Tibial artery (tissue), 4 donors: ENCODE results near the gene SCYL3.
"Not testable (repeated sequence)": the region's sequence is repeated elsewhere in the genome, so short reads cannot be mapped to it uniquely, and the experiment has no call there.

Experiments used
- DNase-seq, 2 donors: peaks; one replicate each; pipeline ENCODE4 v3.0.0-alpha.2; 2019
- H3K27ac ChIP-seq, 2 donors: fragments of 200-600 bp; sonication (generic) in 1 of 2; 1 replicate in 1 of 2; 2 replicates in 1 of 2; pipeline ENCODE4 v1.5.1; 2018 to 2019; ENCODE audit warnings: mild to moderate bottlenecking in 1 of 2
- H3K27me3 ChIP-seq, 2 donors: fragments of 200-600 bp; sonication (generic) in 1 of 2; one replicate each; pipeline versions ENCODE4 v1.5.1 to v1.6.0; 2016 to 2019
- H3K36me3 ChIP-seq, 3 donors: fragments of 200-600 bp; sonication (generic) in 2 of 3; one replicate each; pipeline ENCODE4 v1.5.1; 2016 to 2019; ENCODE audit warnings: mild to moderate bottlenecking in 2 of 3
- H3K4me1 ChIP-seq, 4 donors: fragments of 200-600 bp; sonication (generic) in 2 of 4; 1 replicate in 3 of 4; 2 replicates in 1 of 4; pipeline ENCODE4 v1.5.1; 2016 to 2019
- H3K4me3 ChIP-seq, 2 donors: fragments of 200-600 bp; sonication (generic) in 1 of 2; 1 replicate in 1 of 2; 2 replicates in 1 of 2; pipeline ENCODE4 v1.5.1; 2018 to 2019; ENCODE audit warnings: mild to moderate bottlenecking in 2 of 2
- H3K9me3 ChIP-seq, 3 donors: fragments of 200-600 bp; sonication (generic) in 1 of 3; one replicate each; pipeline ENCODE4 v1.5.1; 2016 to 2019
- intact Hi-C: fragments of 100-400 bp; cut with DNase I; formaldehyde crosslinking; loops from one replicate; pipeline ENCODE4 v1.15.0; 2023; ENCODE audit warnings: low total_unique reads
- TF ChIP-seq, protein P1 (sequence below), 2 experiments: fragments of 200-600 bp in 1 of 2; fragments of 450-650 bp in 1 of 2; IDR thresholded peaks; one replicate each; pipeline ENCODE4 v1.5.1; 2017 to 2019; ENCODE audit warnings: antibody characterized with exemption in 2 of 2, mild to moderate bottlenecking in 1 of 2, moderate library complexity in 1 of 2

Gene SCYL3

DNA sequence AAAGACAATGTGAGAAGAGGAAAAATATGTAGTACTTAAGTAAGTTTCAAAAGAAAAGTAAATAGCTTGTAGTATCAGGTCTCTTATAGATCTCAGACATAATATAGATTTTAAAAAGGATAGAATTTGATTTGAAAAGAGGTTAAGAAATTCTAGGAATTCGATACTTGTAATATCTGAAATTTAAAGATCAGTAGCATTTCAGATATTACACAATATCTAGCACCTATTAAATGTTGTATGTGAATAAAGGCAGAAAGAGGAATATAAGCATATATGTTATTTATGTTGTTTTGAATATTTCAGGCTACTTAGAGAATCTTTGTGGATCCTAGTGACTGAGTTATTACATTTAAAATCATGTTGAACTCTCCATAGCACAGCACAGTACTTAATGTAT is 64.0 kb downstream of the SCYL3 start:
- H3K27ac ChIP-seq, result no peak overlapping the region
- no peaks in the 10 kb centered on the region for H3K27me3 ChIP-seq
- H3K36me3 ChIP-seq, result peaks cover 22 to 41% (median 36%) of the 10 kb centered on the region in 3 donors
- TF ChIP-seq, protein P1, sequence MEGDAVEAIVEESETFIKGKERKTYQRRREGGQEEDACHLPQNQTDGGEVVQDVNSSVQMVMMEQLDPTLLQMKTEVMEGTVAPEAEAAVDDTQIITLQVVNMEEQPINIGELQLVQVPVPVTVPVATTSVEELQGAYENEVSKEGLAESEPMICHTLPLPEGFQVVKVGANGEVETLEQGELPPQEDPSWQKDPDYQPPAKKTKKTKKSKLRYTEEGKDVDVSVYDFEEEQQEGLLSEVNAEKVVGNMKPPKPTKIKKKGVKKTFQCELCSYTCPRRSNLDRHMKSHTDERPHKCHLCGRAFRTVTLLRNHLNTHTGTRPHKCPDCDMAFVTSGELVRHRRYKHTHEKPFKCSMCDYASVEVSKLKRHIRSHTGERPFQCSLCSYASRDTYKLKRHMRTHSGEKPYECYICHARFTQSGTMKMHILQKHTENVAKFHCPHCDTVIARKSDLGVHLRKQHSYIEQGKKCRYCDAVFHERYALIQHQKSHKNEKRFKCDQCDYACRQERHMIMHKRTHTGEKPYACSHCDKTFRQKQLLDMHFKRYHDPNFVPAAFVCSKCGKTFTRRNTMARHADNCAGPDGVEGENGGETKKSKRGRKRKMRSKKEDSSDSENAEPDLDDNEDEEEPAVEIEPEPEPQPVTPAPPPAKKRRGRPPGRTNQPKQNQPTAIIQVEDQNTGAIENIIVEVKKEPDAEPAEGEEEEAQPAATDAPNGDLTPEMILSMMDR (IDR thresholded peaks at IDR 0.05), result no peak
- intact Hi-C loops, result loop anchor here (5.0 kb wide), 1 partner anchor 33 kb away; no protein-coding TSS in a partner anchor
- H3K4me1 ChIP-seq, result no peaks in the 10 kb centered on the region
- DNase-seq, result no peak
- H3K4me3 ChIP-seq, result no peak overlapping the region
- no peaks in the 10 kb centered on the region for H3K9me3 ChIP-seq

DNA sequence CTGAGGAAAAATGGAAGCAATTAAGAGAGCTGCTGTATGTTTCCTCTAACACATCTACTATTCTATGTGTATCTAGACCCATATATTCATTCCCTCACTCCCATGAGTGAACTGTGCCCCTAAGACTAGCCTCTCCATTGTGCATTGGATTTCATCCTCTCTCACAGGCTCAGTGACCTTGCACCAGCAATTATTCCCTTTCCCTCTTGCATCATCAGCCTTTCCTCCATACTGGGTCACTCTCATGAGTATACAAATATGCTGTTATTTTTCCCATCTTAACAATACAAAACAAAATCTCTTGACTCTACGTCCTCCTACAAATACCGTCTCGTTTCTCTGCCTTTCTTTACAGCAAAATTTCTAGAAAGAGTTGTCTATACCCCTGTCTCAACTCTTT is 69.5 kb downstream of the SCYL3 start:
- no peak overlapping the region for H3K4me3 ChIP-seq
- H3K27me3 ChIP-seq, result no peaks in the 10 kb centered on the region
- H3K4me1 ChIP-seq, result no peaks in the 10 kb centered on the region
- H3K27ac ChIP-seq, result no peak overlapping the region
- no peak for DNase-seq
- H3K36me3 ChIP-seq, result peaks cover 17 to 55% (median 31%) of the 10 kb centered on the region in 3 donors
- intact Hi-C loops, result no loop called here
- H3K9me3 ChIP-seq, result no peaks in the 10 kb centered on the region
- TF ChIP-seq, protein P1 (IDR thresholded peaks at IDR 0.05), result no peak

DNA sequence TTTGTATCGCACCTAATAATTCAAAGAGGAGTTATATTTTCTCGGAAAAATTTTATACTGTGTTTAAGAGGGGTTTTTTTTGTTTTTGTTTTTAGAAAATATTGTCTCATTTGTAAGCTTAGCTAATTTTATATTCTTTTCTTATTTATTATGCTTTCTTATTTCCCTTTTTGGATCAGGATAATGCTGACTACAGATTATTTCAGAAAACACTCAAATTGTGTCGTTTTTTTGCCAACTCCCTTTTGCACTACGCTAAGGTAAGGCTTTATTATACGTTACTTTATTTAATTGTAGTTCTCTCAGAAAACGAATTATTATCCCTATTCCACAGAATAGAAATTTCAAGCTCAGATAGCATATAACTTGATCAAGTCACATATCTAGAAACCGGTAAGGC is 72.2 kb downstream of the SCYL3 start:
- DNase-seq, result no peak
- H3K36me3 ChIP-seq, result peaks cover 7 to 43% (median 9%) of the 10 kb centered on the region in 3 donors
- intact Hi-C loops, result no loop called here
- no peaks in the 10 kb centered on the region for H3K27me3 ChIP-seq
- TF ChIP-seq, protein P1 (IDR thresholded peaks at IDR 0.05), result no peak
- H3K27ac ChIP-seq, result no peak overlapping the region
- H3K9me3 ChIP-seq, result no peaks in the 10 kb centered on the region
- H3K4me3 ChIP-seq, result no peak overlapping the region
- no peaks in the 10 kb centered on the region for H3K4me1 ChIP-seq

DNA sequence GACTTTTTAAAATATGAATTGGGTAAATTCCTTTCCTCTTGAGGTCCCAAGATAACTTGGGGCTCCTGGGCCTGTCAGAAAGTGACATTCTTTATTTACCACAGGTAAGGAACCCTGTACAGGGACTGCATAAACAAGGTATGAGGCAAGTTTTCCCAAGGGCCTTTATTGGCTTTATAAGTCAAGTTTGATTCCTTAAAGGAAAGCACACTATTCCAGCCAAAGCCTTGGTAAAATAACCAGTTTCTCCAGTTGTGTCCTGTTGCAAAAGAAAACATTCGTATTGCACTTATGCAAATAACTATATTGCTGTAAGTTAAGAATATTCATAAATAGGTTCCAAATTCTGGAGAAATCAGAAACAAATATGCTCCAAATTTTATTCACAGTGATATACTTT is 77.1 kb downstream of the SCYL3 start:
- H3K4me3 ChIP-seq, result no peak overlapping the region
- no peaks in the 10 kb centered on the region for H3K4me1 ChIP-seq
- peaks cover 0 to 6% (median 0%) of the 10 kb centered on the region in 3 donors for H3K36me3 ChIP-seq
- no peaks in the 10 kb centered on the region for H3K27me3 ChIP-seq
- TF ChIP-seq, protein P1 (IDR thresholded peaks at IDR 0.05), result no peak
- no peak overlapping the region for H3K27ac ChIP-seq
- intact Hi-C loops, result no loop called here
- DNase-seq, result no peak
- no peaks in the 10 kb centered on the region for H3K9me3 ChIP-seq

DNA sequence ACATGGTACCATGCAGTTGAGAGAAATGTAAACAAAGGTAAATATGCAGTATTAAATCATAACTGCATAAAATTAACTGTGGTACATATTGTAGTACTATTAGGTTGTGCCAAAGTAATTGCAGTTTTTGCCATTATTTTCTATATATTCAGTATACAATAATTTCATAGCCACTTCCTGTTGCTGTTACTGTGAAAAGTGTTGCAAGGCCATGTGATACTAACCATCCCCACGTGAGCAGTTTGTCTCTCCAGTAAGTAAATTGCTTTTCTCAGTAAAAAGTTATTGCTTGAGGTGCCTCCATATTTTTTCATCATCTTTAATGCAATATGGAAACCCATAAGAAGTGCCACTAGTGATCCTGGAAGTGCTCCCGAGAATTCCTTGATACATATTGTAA is 79.4 kb downstream of the SCYL3 start:
- intact Hi-C loops, result no loop called here
- no peak overlapping the region for H3K27ac ChIP-seq
- TF ChIP-seq, protein P1 (IDR thresholded peaks at IDR 0.05), result no peak

DNA sequence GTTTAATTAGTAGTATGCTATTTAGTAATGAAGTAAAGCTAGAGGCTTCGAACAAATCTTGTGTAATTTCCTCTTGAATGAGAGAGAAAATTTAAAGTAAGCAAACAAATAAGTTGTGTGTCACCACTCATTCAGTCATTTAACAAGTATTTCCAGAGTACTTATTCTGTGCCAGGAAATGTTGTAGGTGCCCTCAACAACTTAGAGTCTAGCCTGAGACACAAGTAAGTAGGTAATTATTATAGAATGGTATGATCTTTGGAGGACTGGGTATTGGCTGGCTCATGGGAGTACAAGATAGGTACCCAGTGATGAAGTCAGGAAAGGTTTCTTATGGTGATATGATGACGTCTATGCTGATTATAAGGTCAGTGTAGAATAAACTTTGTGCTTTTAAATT is 81.6 kb downstream of the SCYL3 start:
- intact Hi-C loops, result no loop called here
- TF ChIP-seq, protein P1 (IDR thresholded peaks at IDR 0.05), result no peak
- H3K4me3 ChIP-seq, result no peak overlapping the region

More for the DNA sequence above, 79.4 kb downstream of the SCYL3 start:
- DNase-seq, result no peak
- Histone ChIP-seq H3K4me3 (no peak overlapping the region), H3K36me3 (peaks cover 0 to 6% (median 0%) of the 10 kb centered on the region in 3 donors), H3K27me3 (no peaks in the 10 kb centered on the region), H3K4me1 (no peaks in the 10 kb centered on the region), H3K9me3 (no peaks in the 10 kb centered on the region)

DNA sequence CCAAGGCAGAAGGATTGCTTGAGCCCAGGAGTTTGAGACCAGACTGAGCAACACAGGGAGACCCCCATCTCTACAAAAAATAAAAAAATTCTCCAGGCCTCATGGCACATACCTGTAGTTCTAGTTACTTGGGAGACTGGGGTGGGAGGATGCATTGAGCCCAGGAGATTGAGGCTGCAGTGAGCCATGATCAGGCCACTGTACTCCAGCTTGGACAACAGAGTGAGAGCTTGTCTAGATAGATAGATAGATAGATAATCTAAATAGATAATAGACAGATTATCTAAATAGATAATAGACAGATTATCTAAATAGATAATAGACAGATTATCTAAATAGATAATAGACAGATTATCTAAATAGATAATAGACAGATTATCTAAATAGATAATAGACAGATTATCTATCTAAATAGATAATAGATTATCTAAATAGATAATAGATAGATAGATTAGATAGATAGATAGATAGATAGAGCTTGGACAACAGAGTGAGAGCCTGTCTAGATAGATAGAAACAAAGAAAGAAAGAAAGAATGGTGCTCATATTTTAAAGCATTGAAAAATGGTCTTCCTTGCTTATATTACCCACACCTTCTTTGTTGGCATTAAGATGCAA is 82.2 kb downstream of the SCYL3 start:
- H3K27me3 ChIP-seq, H3K4me1 ChIP-seq, H3K27ac ChIP-seq, intact Hi-C loops, H3K9me3 ChIP-seq, DNase-seq, H3K4me3 ChIP-seq: not testable (repeated sequence)
- H3K36me3 ChIP-seq, result peaks cover 0 to 19% (median 0%) of the 10 kb centered on the region in 3 donors

More for the DNA sequence above, 81.6 kb downstream of the SCYL3 start:
- Histone ChIP-seq H3K4me1 (no peaks in the 10 kb centered on the region), H3K9me3 (no peaks in the 10 kb centered on the region), H3K27ac (no peak overlapping the region), H3K36me3 (peaks cover 0 to 13% (median 0%) of the 10 kb centered on the region in 3 donors), H3K27me3 (no peaks in the 10 kb centered on the region)
- no peak for DNase-seq
